Stimulated activated CD8-positive, alpha-beta memory T cell treated with anti-CD3 and anti-CD28 coated beads, Interleukin-7, amount 100 ng/mL, for 24 hours (primary cell): Measurements from ENCODE around the gene HSD17B13.
"Not testable (repeated sequence)": the region's sequence is repeated elsewhere in the genome, so short reads cannot be mapped to it uniquely, and the experiment has no call there.

ENCODE experiments used
- DNase-seq: peaks from one replicate; pipeline ENCODE4 v3.0.0-alpha.2; 2020; ENCODE audit warnings: low read depth

Gene HSD17B13

GRCh38 chr4:87322754-87323153 lies at the start of gene HSD17B13:
Gene HSD17B13, minus strand, starts transcription at chr4:87322882. Its CDS starts 41 bp downstream, at chr4:87322841.
- no peak for DNase-seq

- DNase-seq = no peak
Observed at GRCh38 chr4:87370068-87370467, 47.4 kb upstream of the HSD17B13 start.

- DNase-seq = no peak
Observed at GRCh38 chr4:87366521-87367162, 44.0 kb upstream of the HSD17B13 start.

GRCh38 chr4:87365348-87365747 lies 42.7 kb upstream of the HSD17B13 start:
- no peak for DNase-seq

GRCh38 chr4:87363552-87363951 lies 40.9 kb upstream of the HSD17B13 start:
- no peak for DNase-seq

GRCh38 chr4:87360338-87360935 lies 37.8 kb upstream of the HSD17B13 start:
- no peak for DNase-seq

- no peak for DNase-seq
Observed at GRCh38 chr4:87359258-87359657, 36.6 kb upstream of the HSD17B13 start.

- DNase-seq = no peak
Observed at GRCh38 chr4:87356832-87357526, 34.3 kb upstream of the HSD17B13 start.

- DNase-seq = no peak
Observed at GRCh38 chr4:87354168-87355102, 31.8 kb upstream of the HSD17B13 start.

- no peak for DNase-seq
Observed at GRCh38 chr4:87353592-87353991, 30.9 kb upstream of the HSD17B13 start.

GRCh38 chr4:87345139-87345538 lies 22.5 kb upstream of the HSD17B13 start:
- DNase-seq = no peak

- no peak for DNase-seq
Observed at GRCh38 chr4:87342872-87343271, 20.2 kb upstream of the HSD17B13 start.

GRCh38 chr4:87341954-87342635 lies 19.4 kb upstream of the HSD17B13 start:
- not testable (repeated sequence) for DNase-seq

- DNase-seq = no peak
Observed at GRCh38 chr4:87339440-87339839, 16.8 kb upstream of the HSD17B13 start.

GRCh38 chr4:87337361-87337760 lies 14.7 kb upstream of the HSD17B13 start:
- no peak for DNase-seq

- DNase-seq = no peak
Observed at GRCh38 chr4:87333267-87333666, 10.6 kb upstream of the HSD17B13 start.

- no peak for DNase-seq
Observed at GRCh38 chr4:87330761-87331160, 8.1 kb upstream of the HSD17B13 start.

- no peak for DNase-seq
Observed at GRCh38 chr4:87327136-87327535, 4.5 kb upstream of the HSD17B13 start.

- DNase-seq = no peak
Observed at GRCh38 chr4:87326460-87326859, 3.8 kb upstream of the HSD17B13 start.

GRCh38 chr4:87321888-87322287 lies 794 bp downstream of the HSD17B13 start:
- DNase-seq = no peak

GRCh38 chr4:87317527-87317926 lies 5.2 kb downstream of the HSD17B13 start:
- no peak for DNase-seq

GRCh38 chr4:87316961-87317360 lies 5.7 kb downstream of the HSD17B13 start:
- no peak for DNase-seq
